DND-41 (cell line): ENCODE measurements around the gene RGS6.

ENCODE experiments used
- EZH2 ChIP-seq: IDR thresholded peaks from 3 replicates; pipeline ENCODE4 v1.6.1; 2012; ENCODE audit warnings: borderline replicate concordance, low read depth, mild to moderate bottlenecking, moderate library complexity, low read length, inconsistent platforms; ENCODE audit not compliant: severe bottlenecking
- TF ChIP-seq, protein P1 (sequence below): IDR thresholded peaks from 2 replicates; pipeline ENCODE4 v1.5.1; 2012; ENCODE audit warnings: borderline replicate concordance, low read length, moderate library complexity, mild to moderate bottlenecking; ENCODE audit not compliant: poor library complexity, severe bottlenecking; ENCODE audit errors: extremely low read depth

GRCh38 chr14:72418806-72419205 lies 486.6 kb downstream of the RGS6 start:
- TF ChIP-seq, protein P1, sequence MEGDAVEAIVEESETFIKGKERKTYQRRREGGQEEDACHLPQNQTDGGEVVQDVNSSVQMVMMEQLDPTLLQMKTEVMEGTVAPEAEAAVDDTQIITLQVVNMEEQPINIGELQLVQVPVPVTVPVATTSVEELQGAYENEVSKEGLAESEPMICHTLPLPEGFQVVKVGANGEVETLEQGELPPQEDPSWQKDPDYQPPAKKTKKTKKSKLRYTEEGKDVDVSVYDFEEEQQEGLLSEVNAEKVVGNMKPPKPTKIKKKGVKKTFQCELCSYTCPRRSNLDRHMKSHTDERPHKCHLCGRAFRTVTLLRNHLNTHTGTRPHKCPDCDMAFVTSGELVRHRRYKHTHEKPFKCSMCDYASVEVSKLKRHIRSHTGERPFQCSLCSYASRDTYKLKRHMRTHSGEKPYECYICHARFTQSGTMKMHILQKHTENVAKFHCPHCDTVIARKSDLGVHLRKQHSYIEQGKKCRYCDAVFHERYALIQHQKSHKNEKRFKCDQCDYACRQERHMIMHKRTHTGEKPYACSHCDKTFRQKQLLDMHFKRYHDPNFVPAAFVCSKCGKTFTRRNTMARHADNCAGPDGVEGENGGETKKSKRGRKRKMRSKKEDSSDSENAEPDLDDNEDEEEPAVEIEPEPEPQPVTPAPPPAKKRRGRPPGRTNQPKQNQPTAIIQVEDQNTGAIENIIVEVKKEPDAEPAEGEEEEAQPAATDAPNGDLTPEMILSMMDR = no peak
- TF ChIP-seq EZH2 = no peak
